SK-N-SH (cell line): ENCODE data around the gene LRP10.

Source experiments
- EP300 ChIP-seq, 2 experiments: IDR thresholded peaks; 2 replicates each; pipeline versions ENCODE4 v1.4.0 to v1.6.1; 2012; ENCODE audit warnings: borderline replicate concordance in 1 of 2, low read depth in 1 of 2, low read length in 1 of 2
- EZH2phosphoT487 ChIP-seq: fragments of 200-600 bp; sonication (generic); IDR thresholded peaks from 2 replicates; pipeline ENCODE4 v1.6.1; 2017; ENCODE audit warnings: low read depth, mixed run types, mild to moderate bottlenecking, antibody characterized with exemption, moderate library complexity, borderline replicate concordance
- FOXJ3 ChIP-seq: sonication (generic); formaldehyde crosslinking; IDR thresholded peaks from 2 replicates; pipeline ENCODE4 v1.5.1; 2020; ENCODE audit warnings: mild to moderate bottlenecking, missing genetic modification reagents
- FOXM1 ChIP-seq: IDR thresholded peaks from 2 replicates; pipeline ENCODE4 v1.4.0; 2012; ENCODE audit warnings: low read depth, mild to moderate bottlenecking
- MEF2A ChIP-seq: IDR thresholded peaks from 2 replicates; pipeline ENCODE4 v1.4.0; 2012; ENCODE audit warnings: low read depth, borderline replicate concordance
- POLR2AphosphoS5 ChIP-seq: IDR thresholded peaks from 2 replicates; pipeline ENCODE4 v1.6.1; 2012; ENCODE audit warnings: low read depth, low read length
- RAD21 ChIP-seq: IDR thresholded peaks from 2 replicates; pipeline ENCODE4 v1.6.1; 2012; ENCODE audit warnings: mild to moderate bottlenecking, low read length
- RCOR1 ChIP-seq: fragments of 150-350 bp; IDR thresholded peaks from 2 replicates; pipeline ENCODE4 v1.6.1; 2017; ENCODE audit warnings: antibody characterized with exemption, low read length
- RFX5 ChIP-seq: IDR thresholded peaks from 2 replicates; pipeline ENCODE4 v1.6.1; 2012; ENCODE audit warnings: mild to moderate bottlenecking, improper control_type of control experiment, low read length
- SMC3 ChIP-seq: IDR thresholded peaks from 2 replicates; pipeline ENCODE4 v1.6.1; 2012; ENCODE audit warnings: low read depth, low read length, improper control_type of control experiment
- TCF12 ChIP-seq: IDR thresholded peaks from 2 replicates; pipeline ENCODE4 v1.4.0; 2012
- TF ChIP-seq, protein P1 (sequence below): fragments of 200-600 bp; sonication (generic); IDR thresholded peaks from 2 replicates; pipeline ENCODE4 v1.6.1; 2017; ENCODE audit warnings: antibody characterized with exemption, mild to moderate bottlenecking, moderate library complexity
- TF ChIP-seq, protein P2 (sequence below): IDR thresholded peaks from 2 replicates; pipeline ENCODE4 v1.4.0; 2012; ENCODE audit warnings: low read depth
- TF ChIP-seq, protein P3 (sequence below): IDR thresholded peaks from 2 replicates; pipeline ENCODE4 v1.6.1; 2012; ENCODE audit warnings: mild to moderate bottlenecking, low read depth, low read length, moderate library complexity

DNA sequence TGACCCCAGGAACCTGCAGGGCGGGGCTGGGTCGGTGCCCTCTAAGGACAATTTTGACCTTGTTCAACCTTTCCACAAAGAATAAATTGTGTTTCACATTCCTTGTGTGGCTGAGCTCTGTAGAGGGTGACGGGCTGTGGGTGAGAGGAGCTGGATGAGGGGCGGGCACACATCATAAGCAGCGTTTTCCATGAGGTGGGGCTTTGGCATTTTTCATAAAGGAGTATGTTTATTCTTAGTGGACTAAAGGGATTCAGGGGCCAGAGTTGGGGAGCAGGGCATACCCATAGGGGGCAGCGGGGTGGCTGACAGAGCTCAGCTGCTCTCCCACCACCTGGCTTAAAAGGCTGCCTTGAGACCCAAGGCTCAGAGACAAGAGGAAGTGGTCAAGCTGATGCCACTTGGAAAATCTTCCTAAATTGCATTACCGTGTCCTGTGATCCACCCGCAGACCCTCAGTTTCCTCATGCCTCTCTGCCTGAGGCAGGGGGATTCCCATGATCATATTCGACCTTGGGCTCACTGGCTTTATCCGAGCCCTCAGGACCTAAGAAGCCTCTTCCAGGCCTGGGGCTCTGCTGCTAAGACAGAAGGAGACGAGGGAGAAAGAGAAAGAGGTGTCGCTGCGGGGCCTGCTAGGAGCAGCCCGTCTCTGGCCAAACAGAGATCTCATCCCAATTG lies 23.7 kb upstream of the LRP10 start:
- no peak for TF ChIP-seq EP300 (IDR thresholded peaks at IDR 0.05; ENCODE audit: borderline replicate concordance in 1 of 2, low read depth in 1 of 2, low read length in 1 of 2)
- TF ChIP-seq, protein P1, sequence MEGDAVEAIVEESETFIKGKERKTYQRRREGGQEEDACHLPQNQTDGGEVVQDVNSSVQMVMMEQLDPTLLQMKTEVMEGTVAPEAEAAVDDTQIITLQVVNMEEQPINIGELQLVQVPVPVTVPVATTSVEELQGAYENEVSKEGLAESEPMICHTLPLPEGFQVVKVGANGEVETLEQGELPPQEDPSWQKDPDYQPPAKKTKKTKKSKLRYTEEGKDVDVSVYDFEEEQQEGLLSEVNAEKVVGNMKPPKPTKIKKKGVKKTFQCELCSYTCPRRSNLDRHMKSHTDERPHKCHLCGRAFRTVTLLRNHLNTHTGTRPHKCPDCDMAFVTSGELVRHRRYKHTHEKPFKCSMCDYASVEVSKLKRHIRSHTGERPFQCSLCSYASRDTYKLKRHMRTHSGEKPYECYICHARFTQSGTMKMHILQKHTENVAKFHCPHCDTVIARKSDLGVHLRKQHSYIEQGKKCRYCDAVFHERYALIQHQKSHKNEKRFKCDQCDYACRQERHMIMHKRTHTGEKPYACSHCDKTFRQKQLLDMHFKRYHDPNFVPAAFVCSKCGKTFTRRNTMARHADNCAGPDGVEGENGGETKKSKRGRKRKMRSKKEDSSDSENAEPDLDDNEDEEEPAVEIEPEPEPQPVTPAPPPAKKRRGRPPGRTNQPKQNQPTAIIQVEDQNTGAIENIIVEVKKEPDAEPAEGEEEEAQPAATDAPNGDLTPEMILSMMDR: peak; percentile 34
- TF ChIP-seq RAD21: no peak
- TF ChIP-seq POLR2AphosphoS5: no peak
- TF ChIP-seq FOXM1: no peak
- no peak for TF ChIP-seq EZH2phosphoT487
- no peak; the same call in 1 of the 2 replicates for TF ChIP-seq SMC3
- TF ChIP-seq, protein P2, sequence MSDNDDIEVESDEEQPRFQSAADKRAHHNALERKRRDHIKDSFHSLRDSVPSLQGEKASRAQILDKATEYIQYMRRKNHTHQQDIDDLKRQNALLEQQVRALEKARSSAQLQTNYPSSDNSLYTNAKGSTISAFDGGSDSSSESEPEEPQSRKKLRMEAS: no peak
- no peak for TF ChIP-seq MEF2A
- TF ChIP-seq RCOR1: no peak
- no peak for TF ChIP-seq FOXJ3
- TF ChIP-seq, protein P3, sequence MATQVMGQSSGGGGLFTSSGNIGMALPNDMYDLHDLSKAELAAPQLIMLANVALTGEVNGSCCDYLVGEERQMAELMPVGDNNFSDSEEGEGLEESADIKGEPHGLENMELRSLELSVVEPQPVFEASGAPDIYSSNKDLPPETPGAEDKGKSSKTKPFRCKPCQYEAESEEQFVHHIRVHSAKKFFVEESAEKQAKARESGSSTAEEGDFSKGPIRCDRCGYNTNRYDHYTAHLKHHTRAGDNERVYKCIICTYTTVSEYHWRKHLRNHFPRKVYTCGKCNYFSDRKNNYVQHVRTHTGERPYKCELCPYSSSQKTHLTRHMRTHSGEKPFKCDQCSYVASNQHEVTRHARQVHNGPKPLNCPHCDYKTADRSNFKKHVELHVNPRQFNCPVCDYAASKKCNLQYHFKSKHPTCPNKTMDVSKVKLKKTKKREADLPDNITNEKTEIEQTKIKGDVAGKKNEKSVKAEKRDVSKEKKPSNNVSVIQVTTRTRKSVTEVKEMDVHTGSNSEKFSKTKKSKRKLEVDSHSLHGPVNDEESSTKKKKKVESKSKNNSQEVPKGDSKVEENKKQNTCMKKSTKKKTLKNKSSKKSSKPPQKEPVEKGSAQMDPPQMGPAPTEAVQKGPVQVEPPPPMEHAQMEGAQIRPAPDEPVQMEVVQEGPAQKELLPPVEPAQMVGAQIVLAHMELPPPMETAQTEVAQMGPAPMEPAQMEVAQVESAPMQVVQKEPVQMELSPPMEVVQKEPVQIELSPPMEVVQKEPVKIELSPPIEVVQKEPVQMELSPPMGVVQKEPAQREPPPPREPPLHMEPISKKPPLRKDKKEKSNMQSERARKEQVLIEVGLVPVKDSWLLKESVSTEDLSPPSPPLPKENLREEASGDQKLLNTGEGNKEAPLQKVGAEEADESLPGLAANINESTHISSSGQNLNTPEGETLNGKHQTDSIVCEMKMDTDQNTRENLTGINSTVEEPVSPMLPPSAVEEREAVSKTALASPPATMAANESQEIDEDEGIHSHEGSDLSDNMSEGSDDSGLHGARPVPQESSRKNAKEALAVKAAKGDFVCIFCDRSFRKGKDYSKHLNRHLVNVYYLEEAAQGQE: no peak
- TF ChIP-seq RFX5: no peak
- no peak for TF ChIP-seq TCF12
